Keratinocyte (primary cell): Measurements from ENCODE around the gene F8A2.
"Not testable (repeated sequence)": the region's sequence is repeated elsewhere in the genome, so short reads cannot be mapped to it uniquely, and the experiment has no call there.

Source experiments
- CTCF ChIP-seq, 3 experiments: IDR thresholded peaks in 1 of 3; conservative IDR thresholded peaks in 1 of 3; optimal IDR thresholded peaks in 1 of 3; 2 replicates in 2 of 3; 3 replicates in 1 of 3; pipeline versions ENCODE3 to v1.5.1; 2011; ENCODE audit warnings: low read length in 3 of 3, mild to moderate bottlenecking in 3 of 3, moderate library complexity in 2 of 3, control low read depth in 1 of 3, inconsistent platforms in 1 of 3; ENCODE audit not compliant: insufficient read depth in 2 of 3; ENCODE audit errors: extremely low read depth in 1 of 3
- EZH2 ChIP-seq: IDR thresholded peaks from one replicate; pipeline ENCODE4 v1.6.1; 2012; ENCODE audit warnings: inconsistent platforms, mild to moderate bottlenecking, low read length, moderate library complexity

GRCh38 chrX:155349448-155349847 is 32.4 kb upstream of the F8A2 start:
- TF ChIP-seq CTCF (optimal IDR thresholded peaks at IDR 0.05 in 1 of 3, IDR thresholded peaks at IDR 0.05 in 1 of 3, conservative IDR thresholded peaks at IDR 0.05 in 1 of 3; ENCODE audit: extremely low read depth in 1 of 3, insufficient read depth in 2 of 3, low read length in 3 of 3); EZH2: not testable (repeated sequence)
